ENCODE data around the gene EPHB6. TPM values are rescaled to one million over a fixed set of nuclear protein-coding genes. Genes with fewer than 3 reads are reported as not detected.

EPHB6 gene
- total RNA-seq, 2 experiments from 2014 or later, result 50.7 to 55.8 TPM

GRCh38 chr7:142875456-142875855 is 20.6 kb downstream of the EPHB6 start:
- TF ChIP-seq, protein P1, sequence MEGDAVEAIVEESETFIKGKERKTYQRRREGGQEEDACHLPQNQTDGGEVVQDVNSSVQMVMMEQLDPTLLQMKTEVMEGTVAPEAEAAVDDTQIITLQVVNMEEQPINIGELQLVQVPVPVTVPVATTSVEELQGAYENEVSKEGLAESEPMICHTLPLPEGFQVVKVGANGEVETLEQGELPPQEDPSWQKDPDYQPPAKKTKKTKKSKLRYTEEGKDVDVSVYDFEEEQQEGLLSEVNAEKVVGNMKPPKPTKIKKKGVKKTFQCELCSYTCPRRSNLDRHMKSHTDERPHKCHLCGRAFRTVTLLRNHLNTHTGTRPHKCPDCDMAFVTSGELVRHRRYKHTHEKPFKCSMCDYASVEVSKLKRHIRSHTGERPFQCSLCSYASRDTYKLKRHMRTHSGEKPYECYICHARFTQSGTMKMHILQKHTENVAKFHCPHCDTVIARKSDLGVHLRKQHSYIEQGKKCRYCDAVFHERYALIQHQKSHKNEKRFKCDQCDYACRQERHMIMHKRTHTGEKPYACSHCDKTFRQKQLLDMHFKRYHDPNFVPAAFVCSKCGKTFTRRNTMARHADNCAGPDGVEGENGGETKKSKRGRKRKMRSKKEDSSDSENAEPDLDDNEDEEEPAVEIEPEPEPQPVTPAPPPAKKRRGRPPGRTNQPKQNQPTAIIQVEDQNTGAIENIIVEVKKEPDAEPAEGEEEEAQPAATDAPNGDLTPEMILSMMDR (IDR thresholded peaks at IDR 0.05), result no peak
- Histone ChIP-seq H3K4me1 (ENCODE audit: insufficient read depth, low read length) (no peaks in the 10 kb centered on the region), H3K27ac (ENCODE audit: low read depth in 1 of 2, low read length in 2 of 2) (no peak overlapping the region), H3K9me3 (ENCODE audit: control insufficient read depth in 1 of 2, insufficient read depth in 1 of 2, low read length in 2 of 2) (peaks cover 0 to 4% of the 10 kb centered on the region in 2 experiments), H3K4me3 (ENCODE audit: low read length) (no peak overlapping the region), H3K36me3 (ENCODE audit: insufficient read depth, low read length) (peaks cover 3% of the 10 kb centered on the region), H3K27me3 (ENCODE audit: control insufficient read depth in 1 of 2, insufficient read depth in 2 of 2, low read length in 2 of 2) (no peaks in the 10 kb centered on the region)
- H3K4me3 Mint-ChIP-seq, result no peak overlapping the region
- no peaks in the 10 kb centered on the region for H3K9me3 Mint-ChIP-seq
- ATAC-seq (ENCODE audit: poor library complexity) (no peak), DNase-seq (no peak)
- CTCF ChIA-PET, result interaction anchor here (1.8 kb wide), 1 partner anchor 21 kb away, joined by 3 read pairs; the partner anchor contains the start of gene EPHB6
- POLR2A ChIA-PET, result no interaction called here
- H3K27ac Mint-ChIP-seq, result no peak overlapping the region
- intact Hi-C loops (cut with DNase I, micrococcal nuclease), result no loop called here
- H3K36me3 Mint-ChIP-seq (ENCODE audit: low read depth), result peaks cover 13% of the 10 kb centered on the region
- peaks cover 5% of the 10 kb centered on the region for H3K27me3 Mint-ChIP-seq
- H3K4me1 Mint-ChIP-seq (ENCODE audit: low read depth), result no peaks in the 10 kb centered on the region

GRCh38 chr7:142876236-142876960 is 21.5 kb downstream of the EPHB6 start:
- no peaks in the 10 kb centered on the region for H3K4me1 ChIP-seq (ENCODE audit: insufficient read depth, low read length)
- no peak overlapping the region for H3K4me3 ChIP-seq (ENCODE audit: low read length)
- no peaks in the 10 kb centered on the region for H3K27me3 ChIP-seq (ENCODE audit: control insufficient read depth in 1 of 2, insufficient read depth in 2 of 2, low read length in 2 of 2)
- Mint-ChIP-seq H3K27ac (no peak overlapping the region), H3K27me3 (peaks cover 5% of the 10 kb centered on the region), H3K4me1 (ENCODE audit: low read depth) (no peaks in the 10 kb centered on the region), H3K9me3 (no peaks in the 10 kb centered on the region), H3K36me3 (ENCODE audit: low read depth) (peaks cover 9% of the 10 kb centered on the region), H3K4me3 (no peak overlapping the region)
- DNase-seq, result peak in 1 of 14 experiments; percentile 14
- H3K27ac ChIP-seq (ENCODE audit: low read depth in 1 of 2, low read length in 2 of 2), result no peak overlapping the region
- CTCF ChIA-PET, result no interaction called here
- TF ChIP-seq, protein P1 (IDR thresholded peaks at IDR 0.05), result no peak
- POLR2A ChIA-PET, result no interaction called here
- ATAC-seq (ENCODE audit: poor library complexity), result no peak
- no peaks in the 10 kb centered on the region for H3K36me3 ChIP-seq (ENCODE audit: insufficient read depth, low read length)
- H3K9me3 ChIP-seq (ENCODE audit: control insufficient read depth in 1 of 2, insufficient read depth in 1 of 2, low read length in 2 of 2), result peaks cover 0 to 4% of the 10 kb centered on the region in 2 experiments
- intact Hi-C loops (cut with DNase I, micrococcal nuclease), result no loop called here

GRCh38 chr7:142876991-142877910 is 22.4 kb downstream of the EPHB6 start:
- H3K36me3 Mint-ChIP-seq (ENCODE audit: low read depth), result peaks cover 6% of the 10 kb centered on the region
- H3K4me1 Mint-ChIP-seq (ENCODE audit: low read depth), result no peaks in the 10 kb centered on the region
- no peak for ATAC-seq (ENCODE audit: poor library complexity)
- Histone ChIP-seq H3K4me3 (ENCODE audit: low read length) (no peak overlapping the region), H3K27me3 (ENCODE audit: control insufficient read depth in 1 of 2, insufficient read depth in 2 of 2, low read length in 2 of 2) (no peaks in the 10 kb centered on the region), H3K9me3 (ENCODE audit: control insufficient read depth in 1 of 2, insufficient read depth in 1 of 2, low read length in 2 of 2) (peaks cover 0 to 4% of the 10 kb centered on the region in 2 experiments), H3K36me3 (ENCODE audit: insufficient read depth, low read length) (no peaks in the 10 kb centered on the region), H3K27ac (ENCODE audit: low read depth in 1 of 2, low read length in 2 of 2) (no peak overlapping the region), H3K4me1 (ENCODE audit: insufficient read depth, low read length) (no peaks in the 10 kb centered on the region)
- peak in 1 of 14 experiments; percentile 11 for DNase-seq
- intact Hi-C loops (cut with DNase I, micrococcal nuclease), result no loop called here
- H3K27ac Mint-ChIP-seq, result no peak overlapping the region
- no peak overlapping the region for H3K4me3 Mint-ChIP-seq
- TF ChIP-seq, protein P1 (IDR thresholded peaks at IDR 0.05), result no peak
- ChIA-PET CTCF (interaction anchor here (0.6 kb wide), 1 partner anchor 19 kb away, joined by 3 read pairs; no protein-coding TSS in a partner anchor), POLR2A (no interaction called here)
- peaks cover 5% of the 10 kb centered on the region for H3K27me3 Mint-ChIP-seq
- no peaks in the 10 kb centered on the region for H3K9me3 Mint-ChIP-seq

Data from CD4-positive, alpha-beta T cell (primary cell).